PC-3 (cell line): ENCODE results near the gene PUS3. TPM values are rescaled to one million over a fixed set of nuclear protein-coding genes. Genes with fewer than 3 reads are reported as not detected.

Experiments used
- ATAC-seq: fragments of 200-7000 bp; cut with Tn5 transposase; 2 replicates; pipeline ENCODE4 v1.9.1; 2020; ENCODE audit warnings: mild to moderate bottlenecking, moderate library complexity
- BruUV-seq: library from RNA; stranded (reverse); fragments of 400-500 nt; replicated peaks from 2 replicates; lab custom pipeline; 2021; lab: Mats Ljungman, UMichigan
- CTCF ChIA-PET: fragments of 300-600 bp; sonication (Branson Sonifier 250); formaldehyde crosslinking; loops from one replicate; lab custom pipeline; 2022; ENCODE audit warnings: antibody characterized with exemption; lab: Charles Lee
- POLR2A ChIA-PET: fragments of 300-600 bp; sonication (Branson Sonifier 250); formaldehyde crosslinking; loops from one replicate; lab custom pipeline; 2022; ENCODE audit warnings: antibody characterized with exemption; ENCODE audit not compliant: unreplicated experiment; lab: Charles Lee
- DNase-seq: peaks from one replicate; pipeline ENCODE4 v3.0.0-alpha.2; 2015
- H2AFZ ChIP-seq: fragments of 300-600 bp; sonication (generic); 2 replicates; pipeline ENCODE4 v1.6.0; 2016; ENCODE audit warnings: antibody characterized with exemption, low read length
- H3F3A ChIP-seq: fragments of 300-600 bp; sonication (generic); one replicate; pipeline ENCODE4 v1.6.0; 2017; ENCODE audit warnings: antibody characterized with exemption, low read length, control low read depth, mild to moderate bottlenecking; ENCODE audit not compliant: unreplicated experiment
- H3K27ac ChIP-seq: fragments of 300-600 bp; sonication (generic); 2 replicates; pipeline ENCODE4 v1.5.1; 2016; ENCODE audit warnings: mild to moderate bottlenecking, low read length
- H3K27me3 ChIP-seq: fragments of 300-600 bp; sonication (generic); 2 replicates; pipeline ENCODE4 v1.6.1; 2016; ENCODE audit warnings: low read length, mixed read lengths
- H3K36me3 ChIP-seq: fragments of 300-600 bp; sonication (generic); 2 replicates; pipeline ENCODE4 v1.6.1; 2016; ENCODE audit warnings: low read depth, mixed run types, low read length, mixed read lengths
- H3K4me1 ChIP-seq: fragments of 300-600 bp; sonication (generic); 2 replicates; pipeline ENCODE4 v1.5.1; 2016; ENCODE audit warnings: low read length; ENCODE audit not compliant: insufficient read depth
- H3K4me2 ChIP-seq: fragments of 300-600 bp; sonication (generic); 2 replicates; pipeline ENCODE4 v1.6.0; 2016; ENCODE audit warnings: low read length
- H3K4me3 ChIP-seq: fragments of 300-600 bp; sonication (generic); 2 replicates; pipeline ENCODE4 v1.5.1; 2016; ENCODE audit warnings: mild to moderate bottlenecking, low read length, mixed read lengths
- H3K79me2 ChIP-seq: fragments of 300-600 bp; sonication (generic); 2 replicates; pipeline ENCODE4 v1.6.1; 2017; ENCODE audit warnings: low read length, mixed read lengths
- H3K9ac ChIP-seq: fragments of 300-600 bp; sonication (generic); 2 replicates; pipeline ENCODE4 v1.6.0; 2016; ENCODE audit warnings: mild to moderate bottlenecking, low read length
- H3K9me2 ChIP-seq: fragments of 300-600 bp; sonication (generic); replicated peaks from 2 replicates; pipeline ENCODE4 v1.6.1; 2016; ENCODE audit warnings: mixed run types, low read length, mixed read lengths
- H3K9me3 ChIP-seq: fragments of 300-600 bp; sonication (generic); 2 replicates; pipeline ENCODE4 v1.6.1; 2016; ENCODE audit warnings: low read length, mixed read lengths
- H4K20me1 ChIP-seq: fragments of 300-600 bp; sonication (generic); 2 replicates; pipeline ENCODE4 v1.6.1; 2016; ENCODE audit warnings: low read length, mixed read lengths
- EZH2 ChIP-seq: fragments of 300-600 bp; sonication (generic); IDR thresholded peaks from one replicate; pipeline ENCODE4 v1.6.1; 2017; ENCODE audit warnings: antibody characterized with exemption, mild to moderate bottlenecking, low read length; ENCODE audit not compliant: unreplicated experiment
- EZH2phosphoT487 ChIP-seq: fragments of 300-600 bp; sonication (generic); IDR thresholded peaks from 2 replicates; pipeline ENCODE4 v1.6.1; 2018; ENCODE audit warnings: mild to moderate bottlenecking, antibody characterized with exemption, low read length, borderline replicate concordance
- intact Hi-C: fragments of 100-400 bp; cut with micrococcal nuclease; formaldehyde crosslinking; loops from 2 replicates; pipeline ENCODE4 v1.9.0; 2023
- total RNA-seq: library from RNA; depleted of rRNA; stranded (reverse); fragments of >200 nt; gene quantifications from 2 replicates; pipeline ENCODE4 v1.2.3, GENCODE V29; 2014
- TF ChIP-seq, protein P1 (sequence below): fragments of 300-600 bp; sonication (generic); conservative IDR thresholded peaks from 2 replicates; pipeline ENCODE4 v1.5.1; 2017; ENCODE audit warnings: antibody characterized with exemption, low read depth, mild to moderate bottlenecking, low read length

PUS3 gene
- total RNA-seq, 1 experiment from 2014 or later: 26.2 TPM

DNA sequence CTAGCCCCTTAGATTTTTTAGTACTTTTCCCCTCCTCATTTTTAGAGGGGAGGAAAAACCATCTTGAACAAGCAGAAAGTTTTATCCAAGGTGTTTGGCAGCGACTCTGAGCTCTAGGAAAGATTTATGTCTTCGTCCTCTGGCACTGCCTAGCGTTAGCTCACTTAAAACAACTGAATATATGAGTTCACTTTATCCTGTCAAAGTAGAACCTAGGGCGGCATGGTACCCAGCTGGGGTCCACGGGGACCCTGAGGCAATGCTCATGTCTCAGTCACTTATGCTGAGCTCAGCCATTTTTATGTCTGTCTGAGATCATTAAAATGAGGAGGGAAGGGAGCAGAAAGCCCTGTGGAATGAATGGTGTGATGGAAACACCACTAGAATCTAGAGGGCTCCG lies 28.7 kb upstream of the PUS3 start:
- Histone ChIP-seq H2AFZ (no peak overlapping the region), H3K27me3 (0 out of 2 replicates have a peak, but pooled peaks cover 3% of the 10 kb centered on the region), H3K79me2 (no peaks in the 10 kb centered on the region), H4K20me1 (no peaks in the 10 kb centered on the region), H3K36me3 (no peaks in the 10 kb centered on the region), H3K4me1 (no peaks in the 10 kb centered on the region), H3K4me3 (no peak overlapping the region), H3K4me2 (no peak overlapping the region), H3K9me2 (no peaks in the 10 kb centered on the region), H3K9ac (no peak overlapping the region), H3K27ac (no peak overlapping the region), H3K9me3 (no peaks in the 10 kb centered on the region), H3F3A (no peaks in the 10 kb centered on the region)
- no TSS peak for BruUV-seq
- no peak for DNase-seq
- ATAC-seq: no peak
- intact Hi-C loops: no loop called here
- CTCF ChIA-PET: no interaction called here
- no peak for TF ChIP-seq EZH2phosphoT487
- TF ChIP-seq, protein P1, sequence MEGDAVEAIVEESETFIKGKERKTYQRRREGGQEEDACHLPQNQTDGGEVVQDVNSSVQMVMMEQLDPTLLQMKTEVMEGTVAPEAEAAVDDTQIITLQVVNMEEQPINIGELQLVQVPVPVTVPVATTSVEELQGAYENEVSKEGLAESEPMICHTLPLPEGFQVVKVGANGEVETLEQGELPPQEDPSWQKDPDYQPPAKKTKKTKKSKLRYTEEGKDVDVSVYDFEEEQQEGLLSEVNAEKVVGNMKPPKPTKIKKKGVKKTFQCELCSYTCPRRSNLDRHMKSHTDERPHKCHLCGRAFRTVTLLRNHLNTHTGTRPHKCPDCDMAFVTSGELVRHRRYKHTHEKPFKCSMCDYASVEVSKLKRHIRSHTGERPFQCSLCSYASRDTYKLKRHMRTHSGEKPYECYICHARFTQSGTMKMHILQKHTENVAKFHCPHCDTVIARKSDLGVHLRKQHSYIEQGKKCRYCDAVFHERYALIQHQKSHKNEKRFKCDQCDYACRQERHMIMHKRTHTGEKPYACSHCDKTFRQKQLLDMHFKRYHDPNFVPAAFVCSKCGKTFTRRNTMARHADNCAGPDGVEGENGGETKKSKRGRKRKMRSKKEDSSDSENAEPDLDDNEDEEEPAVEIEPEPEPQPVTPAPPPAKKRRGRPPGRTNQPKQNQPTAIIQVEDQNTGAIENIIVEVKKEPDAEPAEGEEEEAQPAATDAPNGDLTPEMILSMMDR: no peak
- POLR2A ChIA-PET: no interaction called here

DNA sequence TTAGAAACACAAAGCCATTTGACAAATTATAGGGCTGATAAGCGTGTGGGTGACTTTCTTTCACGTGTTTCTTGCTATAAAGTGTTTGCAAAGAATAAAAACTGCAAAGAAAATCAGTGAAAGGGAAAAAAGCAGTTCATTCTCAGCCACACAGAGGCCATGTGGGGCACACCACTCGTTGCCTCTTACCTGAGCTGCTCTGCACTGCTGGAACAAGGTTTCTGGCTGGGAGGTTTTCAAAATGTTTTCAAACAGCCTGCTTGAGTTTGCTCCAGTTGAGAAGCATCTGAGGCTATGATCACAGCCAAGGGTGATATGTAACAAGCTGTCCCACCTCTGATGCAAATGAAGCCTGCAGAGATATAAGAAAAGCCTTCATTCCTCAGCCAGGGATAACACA lies 28.1 kb upstream of the PUS3 start:
- H3K9me2 ChIP-seq: no peaks in the 10 kb centered on the region
- H3F3A ChIP-seq: no peaks in the 10 kb centered on the region
- H3K27ac ChIP-seq: no peak overlapping the region
- H2AFZ ChIP-seq: no peak overlapping the region
- H3K9ac ChIP-seq: no peak overlapping the region
- BruUV-seq: no TSS peak
- TF ChIP-seq EZH2phosphoT487 (no peak), EZH2 (no peak)
- TF ChIP-seq, protein P1: no peak
- intact Hi-C loops: no loop called here
- no peaks in the 10 kb centered on the region for H3K9me3 ChIP-seq
- no peak overlapping the region for H3K4me3 ChIP-seq
- DNase-seq (no peak), ATAC-seq (no peak; the same call in 1 of the 2 replicates)
- no peaks in the 10 kb centered on the region for H3K36me3 ChIP-seq
- no peak overlapping the region for H3K4me2 ChIP-seq
- ChIA-PET POLR2A (no interaction called here), CTCF (no interaction called here)
- H4K20me1 ChIP-seq: no peaks in the 10 kb centered on the region
- no peaks in the 10 kb centered on the region for H3K4me1 ChIP-seq
- 0 out of 2 replicates have a peak, but pooled peaks cover 3% of the 10 kb centered on the region for H3K27me3 ChIP-seq
- H3K79me2 ChIP-seq: no peaks in the 10 kb centered on the region

DNA sequence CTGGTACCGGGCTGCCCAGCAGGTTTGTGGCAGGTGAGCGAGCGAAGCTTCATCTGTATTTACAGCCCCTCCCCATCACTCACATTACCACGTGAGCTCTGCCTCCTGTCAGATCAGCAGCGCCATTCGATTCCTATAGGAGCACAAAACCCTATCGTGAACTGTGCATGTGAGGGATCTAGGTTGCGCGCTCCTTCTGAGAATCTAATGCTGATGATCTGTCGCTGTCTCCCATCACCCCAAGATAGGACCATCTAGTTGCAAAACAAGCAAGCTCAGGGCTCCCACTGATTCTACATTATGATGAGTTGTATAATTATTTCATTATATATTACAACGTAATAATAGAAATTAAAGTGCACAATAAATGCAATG lies 27.1 kb upstream of the PUS3 start:
- no peaks in the 10 kb centered on the region for H3K4me1 ChIP-seq
- no peak overlapping the region for H3K9ac ChIP-seq
- ChIA-PET POLR2A (no interaction called here), CTCF (no interaction called here)
- no peaks in the 10 kb centered on the region for H3K9me3 ChIP-seq
- no peak for DNase-seq
- no peak for TF ChIP-seq EZH2
- TF ChIP-seq, protein P1: no peak
- TF ChIP-seq EZH2phosphoT487: no peak
- no peaks in the 10 kb centered on the region for H4K20me1 ChIP-seq
- no peaks in the 10 kb centered on the region for H3K79me2 ChIP-seq
- H3K27ac ChIP-seq: no peak overlapping the region
- ATAC-seq: no peak
- H3K27me3 ChIP-seq: peaks cover 6% of the 10 kb centered on the region; the same call in 1 of the 2 replicates
- H3K4me3 ChIP-seq: no peak overlapping the region
- H2AFZ ChIP-seq: no peak overlapping the region
- H3K36me3 ChIP-seq: no peaks in the 10 kb centered on the region
- no TSS peak for BruUV-seq
- H3F3A ChIP-seq: no peaks in the 10 kb centered on the region
- intact Hi-C loops: no loop called here
- H3K4me2 ChIP-seq: no peak overlapping the region
- H3K9me2 ChIP-seq: no peaks in the 10 kb centered on the region
